NCI-H1930 (cell line): ENCODE results near the gene TBL1XR1.
"Not testable (repeated sequence)": the region's sequence is repeated elsewhere in the genome, so short reads cannot be mapped to it uniquely, and the experiment has no call there.

Experiments used
- DNase-seq, 2 experiments: peaks; one replicate each; lab custom pipeline; 2025; lab: John Stamatoyannopoulos, UW

The TBL1XR1 gene

GRCh38 chr3:177141899-177142646, 55.2 kb downstream of the TBL1XR1 start:
- DNase-seq = no peak

GRCh38 chr3:177141471-177141870, 55.8 kb downstream of the TBL1XR1 start:
- no peak for DNase-seq

- not testable (repeated sequence) for DNase-seq
Observed at GRCh38 chr3:177139220-177139619, 58.1 kb downstream of the TBL1XR1 start.

- no peak for DNase-seq
Observed at GRCh38 chr3:177137774-177138705, 59.2 kb downstream of the TBL1XR1 start.

GRCh38 chr3:177136741-177137140, 60.5 kb downstream of the TBL1XR1 start:
- DNase-seq = no peak

GRCh38 chr3:177135841-177136492, 61.3 kb downstream of the TBL1XR1 start:
- DNase-seq = no peak

GRCh38 chr3:177134816-177135210, 62.5 kb downstream of the TBL1XR1 start:
- no peak for DNase-seq

- no peak for DNase-seq
Observed at GRCh38 chr3:177133860-177134815, 63.1 kb downstream of the TBL1XR1 start.

- DNase-seq = peak in 1 of 2 experiments; percentile 32
Observed at GRCh38 chr3:177131927-177132636, 65.2 kb downstream of the TBL1XR1 start.

- DNase-seq = no peak
Observed at GRCh38 chr3:177127008-177127407, 70.3 kb downstream of the TBL1XR1 start.

- no peak for DNase-seq
Observed at GRCh38 chr3:177126015-177126773, 71.1 kb downstream of the TBL1XR1 start.

GRCh38 chr3:177124882-177125281, 72.4 kb downstream of the TBL1XR1 start:
- DNase-seq = no peak

- DNase-seq = no peak
Observed at GRCh38 chr3:177123822-177124221, 73.5 kb downstream of the TBL1XR1 start.

- no peak for DNase-seq
Observed at GRCh38 chr3:177122183-177122856, 75.0 kb downstream of the TBL1XR1 start.

- no peak for DNase-seq
Observed at GRCh38 chr3:177119829-177120228, 77.5 kb downstream of the TBL1XR1 start.

- DNase-seq = no peak
Observed at GRCh38 chr3:177114253-177114652, 83.0 kb downstream of the TBL1XR1 start.

- no peak for DNase-seq
Observed at GRCh38 chr3:177111541-177111949, 85.7 kb downstream of the TBL1XR1 start.

GRCh38 chr3:177110895-177111294, 86.4 kb downstream of the TBL1XR1 start:
- DNase-seq = no peak

- no peak for DNase-seq
Observed at GRCh38 chr3:177110386-177110785, 86.9 kb downstream of the TBL1XR1 start.
